Measurements from ENCODE around the gene TOP2A. TPM values are rescaled to one million over a fixed set of nuclear protein-coding genes. Genes with fewer than 3 reads are reported as not detected.

Gene TOP2A
- polyA plus RNA-seq, 1 of the 3 experiments (the other 2 are of a cell fraction) = 20.6 TPM

DNA sequence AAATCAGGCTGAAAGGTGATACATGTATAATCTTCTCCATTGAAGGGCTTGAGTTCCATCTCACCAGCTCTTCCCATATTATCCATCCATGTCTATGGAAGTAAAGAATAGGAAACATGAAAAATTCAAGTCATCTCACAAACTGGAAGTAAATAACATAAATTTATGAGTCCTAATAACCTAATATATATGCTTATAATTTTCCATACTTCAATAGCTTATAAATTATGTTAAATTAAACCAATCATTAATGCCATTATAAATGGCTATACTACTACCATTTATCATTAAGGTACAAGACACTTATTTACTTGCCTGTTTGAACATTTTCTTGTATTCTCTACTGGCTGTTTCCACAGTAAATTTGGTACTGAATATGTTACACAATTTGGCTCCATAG lies 4.8 kb downstream of the TOP2A start:
- Histone ChIP-seq H3K9ac (no peak overlapping the region), H4K20me1 (ENCODE audit: insufficient read depth) (no peaks in the 10 kb centered on the region), H3K27ac (ENCODE audit: low read depth in 2 of 2, low read length in 1 of 2) (no peak overlapping the region), H3K79me2 (ENCODE audit: insufficient read depth) (peaks cover 87% of the 10 kb centered on the region), H3K4me2 (no peak overlapping the region), H3K4me1 (ENCODE audit: control insufficient read depth in 1 of 2, insufficient read depth in 2 of 2, low read depth in 1 of 2, low read length in 1 of 2) (peaks cover 0 to 4% of the 10 kb centered on the region in 2 experiments; a peak in 2 of 4 replicates), H3K9me3 (no peaks in the 10 kb centered on the region), H3K9me2 (no peaks in the 10 kb centered on the region), H3K27me3 (ENCODE audit: insufficient read depth) (no peaks in the 10 kb centered on the region), H3K4me3 (ENCODE audit: low read depth in 2 of 2, low read length in 1 of 2) (no peak overlapping the region), H2AFZ (ENCODE audit: low read depth) (no peak overlapping the region), H3K36me3 (replicated peaks in 1 of 2; ENCODE audit: control insufficient read depth in 1 of 2, insufficient read depth in 2 of 2, low read length in 1 of 2) (peaks cover 21 to 46% of the 10 kb centered on the region in 2 experiments), H3F3A (replicated peaks; ENCODE audit: insufficient read depth) (peaks cover 12% of the 10 kb centered on the region)
- TF ChIP-seq, protein P1, sequence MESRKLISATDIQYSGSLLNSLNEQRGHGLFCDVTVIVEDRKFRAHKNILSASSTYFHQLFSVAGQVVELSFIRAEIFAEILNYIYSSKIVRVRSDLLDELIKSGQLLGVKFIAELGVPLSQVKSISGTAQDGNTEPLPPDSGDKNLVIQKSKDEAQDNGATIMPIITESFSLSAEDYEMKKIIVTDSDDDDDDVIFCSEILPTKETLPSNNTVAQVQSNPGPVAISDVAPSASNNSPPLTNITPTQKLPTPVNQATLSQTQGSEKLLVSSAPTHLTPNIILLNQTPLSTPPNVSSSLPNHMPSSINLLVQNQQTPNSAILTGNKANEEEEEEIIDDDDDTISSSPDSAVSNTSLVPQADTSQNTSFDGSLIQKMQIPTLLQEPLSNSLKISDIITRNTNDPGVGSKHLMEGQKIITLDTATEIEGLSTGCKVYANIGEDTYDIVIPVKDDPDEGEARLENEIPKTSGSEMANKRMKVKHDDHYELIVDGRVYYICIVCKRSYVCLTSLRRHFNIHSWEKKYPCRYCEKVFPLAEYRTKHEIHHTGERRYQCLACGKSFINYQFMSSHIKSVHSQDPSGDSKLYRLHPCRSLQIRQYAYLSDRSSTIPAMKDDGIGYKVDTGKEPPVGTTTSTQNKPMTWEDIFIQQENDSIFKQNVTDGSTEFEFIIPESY (IDR thresholded peaks at IDR 0.05; ENCODE audit: borderline replicate concordance, low read depth) = no peak
- TF ChIP-seq TEAD4 (IDR thresholded peaks at IDR 0.05; ENCODE audit: borderline replicate concordance, insufficient read depth) (no peak), MAX (IDR thresholded peaks at IDR 0.05; ENCODE audit: low read depth) (no peak), NFIC (IDR thresholded peaks at IDR 0.05; ENCODE audit: borderline replicate concordance) (no peak), EZH2phosphoT487 (IDR thresholded peaks at IDR 0.05; ENCODE audit: borderline replicate concordance, low read depth) (no peak), YY1 (IDR thresholded peaks at IDR 0.05; ENCODE audit: low read depth) (no peak), FOXM1 (IDR thresholded peaks at IDR 0.05; ENCODE audit: low read depth) (no peak), JUND (IDR thresholded peaks at IDR 0.05) (no peak), FOSL2 (IDR thresholded peaks at IDR 0.05; ENCODE audit: borderline replicate concordance, low read depth) (no peak), RFX5 (IDR thresholded peaks at IDR 0.05; ENCODE audit: low read length) (no peak), SMC3 (IDR thresholded peaks at IDR 0.05; ENCODE audit: low read depth, low read length) (no peak), RXRA (IDR thresholded peaks at IDR 0.05; ENCODE audit: borderline replicate concordance, low read depth) (no peak)
- POLR2A ChIA-PET = no interaction called here
- no peak for DNase-seq
- CTCF ChIA-PET = interaction anchor here (0.9 to 16.1 kb wide), 10 partner anchors 14 to 147 kb away, joined by 3 to 175 read pairs (median 5); no protein-coding TSS in a partner anchor

DNA sequence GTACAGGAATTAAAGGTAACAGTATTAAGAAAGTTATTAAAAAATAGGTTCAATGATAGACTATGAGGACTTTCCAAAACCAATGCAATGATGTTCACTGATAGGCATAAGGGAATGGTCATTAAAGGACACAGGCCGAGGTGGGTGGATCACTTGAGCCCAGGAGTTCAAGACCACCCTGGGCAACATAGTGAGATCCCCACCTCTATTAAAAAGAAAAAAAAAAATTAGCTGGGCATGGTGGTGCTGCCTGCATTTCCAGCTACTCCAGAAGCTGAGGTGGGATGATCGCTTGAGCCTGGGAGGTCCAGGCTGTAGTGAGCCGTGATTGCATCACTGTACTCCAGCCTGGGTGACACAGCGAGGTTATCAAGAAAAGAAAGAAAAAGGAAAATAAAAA lies 5.9 kb downstream of the TOP2A start:
- DNase-seq = no peak
- ChIA-PET POLR2A (no interaction called here), CTCF (interaction anchor here (0.9 to 16.1 kb wide), 12 partner anchors 9 to 148 kb away, joined by 3 to 175 read pairs (median 6); partner anchors contain the start of gene IGFBP4)
- H3K4me3 ChIP-seq (ENCODE audit: low read depth in 2 of 2, low read length in 1 of 2) = no peak overlapping the region
- H3K27me3 ChIP-seq (ENCODE audit: insufficient read depth) = no peaks in the 10 kb centered on the region
- H3K9me2 ChIP-seq = no peaks in the 10 kb centered on the region
- no peak overlapping the region for H3K9ac ChIP-seq
- H3K27ac ChIP-seq (ENCODE audit: low read depth in 2 of 2, low read length in 1 of 2) = no peak overlapping the region
- over 99% methylated on average over 4 of the region's 4 CpGs for WGBS (ENCODE audit: low lambda C conversion rate)
- H3K4me2 ChIP-seq = no peak overlapping the region
- peaks cover 21% of the 10 kb centered on the region for H3F3A ChIP-seq (replicated peaks; ENCODE audit: insufficient read depth)
- peaks cover 82% of the 10 kb centered on the region for H3K79me2 ChIP-seq (ENCODE audit: insufficient read depth)
- H3K36me3 ChIP-seq (replicated peaks in 1 of 2; ENCODE audit: control insufficient read depth in 1 of 2, insufficient read depth in 2 of 2, low read length in 1 of 2) = peaks cover 28 to 52% of the 10 kb centered on the region in 2 experiments
- H2AFZ ChIP-seq (ENCODE audit: low read depth) = no peak overlapping the region
- H3K4me1 ChIP-seq (ENCODE audit: control insufficient read depth in 1 of 2, insufficient read depth in 2 of 2, low read depth in 1 of 2, low read length in 1 of 2) = peaks cover 0 to 3% of the 10 kb centered on the region in 2 experiments; a peak in 2 of 4 replicates
- H4K20me1 ChIP-seq (ENCODE audit: insufficient read depth) = no peaks in the 10 kb centered on the region
- TF ChIP-seq MAX (IDR thresholded peaks at IDR 0.05; ENCODE audit: low read depth) = no peak
- TF ChIP-seq FOSL2 (IDR thresholded peaks at IDR 0.05; ENCODE audit: borderline replicate concordance, low read depth) = no peak
- TF ChIP-seq NFIC (IDR thresholded peaks at IDR 0.05; ENCODE audit: borderline replicate concordance) = no peak
- TF ChIP-seq FOXM1 (IDR thresholded peaks at IDR 0.05; ENCODE audit: low read depth) = no peak
- TF ChIP-seq, protein P2, sequence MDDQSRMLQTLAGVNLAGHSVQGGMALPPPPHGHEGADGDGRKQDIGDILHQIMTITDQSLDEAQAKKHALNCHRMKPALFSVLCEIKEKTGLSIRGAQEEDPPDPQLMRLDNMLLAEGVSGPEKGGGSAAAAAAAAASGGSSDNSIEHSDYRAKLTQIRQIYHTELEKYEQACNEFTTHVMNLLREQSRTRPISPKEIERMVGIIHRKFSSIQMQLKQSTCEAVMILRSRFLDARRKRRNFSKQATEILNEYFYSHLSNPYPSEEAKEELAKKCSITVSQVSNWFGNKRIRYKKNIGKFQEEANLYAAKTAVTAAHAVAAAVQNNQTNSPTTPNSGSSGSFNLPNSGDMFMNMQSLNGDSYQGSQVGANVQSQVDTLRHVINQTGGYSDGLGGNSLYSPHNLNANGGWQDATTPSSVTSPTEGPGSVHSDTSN (IDR thresholded peaks at IDR 0.05) = no peak
- TF ChIP-seq CHD2 (IDR thresholded peaks at IDR 0.05; ENCODE audit: low read length, partially characterized antibody) = no peak
- TF ChIP-seq MEF2A (IDR thresholded peaks at IDR 0.05; ENCODE audit: borderline replicate concordance, low read depth) = no peak
- H3K9me3 ChIP-seq = no peaks in the 10 kb centered on the region
